SU-DHL-6 (cell line): ENCODE results near the gene RPLP2.

Source experiments
- H2AFZ ChIP-seq: fragments of 200-600 bp; sonication (generic); 2 replicates; pipeline ENCODE4 v1.6.1; 2014; ENCODE audit warnings: low read depth, mild to moderate bottlenecking, moderate library complexity, mixed read lengths, antibody characterized with exemption, low read length; ENCODE audit not compliant: severe bottlenecking
- H3F3A ChIP-seq: fragments of 200-600 bp; shearing (Covaris generic); 2 replicates; pipeline ENCODE4 v1.6.0; 2016; ENCODE audit warnings: antibody characterized with exemption, mild to moderate bottlenecking; ENCODE audit not compliant: insufficient read depth
- H3K27ac ChIP-seq: fragments of 200-600 bp; sonication (generic); 2 replicates; pipeline ENCODE4 v1.5.1; 2016; ENCODE audit warnings: low read depth, mild to moderate bottlenecking, low read length, moderate library complexity, mixed read lengths
- H3K27me3 ChIP-seq: fragments of 200-600 bp; sonication (generic), shearing (Covaris generic); 2 replicates; pipeline ENCODE4 v1.6.0; 2014; ENCODE audit warnings: mild to moderate bottlenecking, low read length
- H3K36me3 ChIP-seq: fragments of 200-600 bp; sonication (generic); 2 replicates; pipeline ENCODE4 v1.6.1; 2014; ENCODE audit warnings: mild to moderate bottlenecking, low read length, mixed read lengths
- H3K4me2 ChIP-seq: fragments of 300-600, 200-600 bp; shearing (Covaris generic), sonication (generic); 2 replicates; pipeline ENCODE4 v1.6.0; 2014; ENCODE audit warnings: low read length, low read depth, mild to moderate bottlenecking; ENCODE audit not compliant: poor library complexity, severe bottlenecking
- H3K4me3 ChIP-seq: fragments of 200-600 bp; sonication (generic); 2 replicates; pipeline ENCODE4 v1.5.1; 2014; ENCODE audit warnings: antibody characterized with exemption, low read length, mild to moderate bottlenecking, mixed read lengths; ENCODE audit not compliant: insufficient read depth, poor library complexity, severe bottlenecking
- H3K79me2 ChIP-seq: fragments of 200-600 bp; sonication (generic); 2 replicates; pipeline ENCODE4 v1.6.1; 2014; ENCODE audit warnings: mild to moderate bottlenecking, low read length, moderate library complexity; ENCODE audit not compliant: insufficient read depth
- H3K9ac ChIP-seq: fragments of 200-600 bp; sonication (generic); 2 replicates; pipeline ENCODE4 v1.7.0; 2014; ENCODE audit warnings: mild to moderate bottlenecking, low read length
- H3K9me2 ChIP-seq: fragments of 200-600 bp; sonication (generic); replicated peaks from 2 replicates; pipeline ENCODE4 v1.6.1; 2014; ENCODE audit warnings: low read length; ENCODE audit not compliant: insufficient read depth
- H3K9me3 ChIP-seq: fragments of 200-600 bp; sonication (generic); 2 replicates; pipeline ENCODE4 v1.6.1; 2014; ENCODE audit warnings: low read length, mixed read lengths; ENCODE audit not compliant: insufficient read depth
- H4K20me1 ChIP-seq: fragments of 200-600 bp; sonication (generic); 2 replicates; pipeline ENCODE4 v1.6.1; 2014; ENCODE audit warnings: low read depth, mild to moderate bottlenecking, antibody characterized with exemption, low read length, moderate library complexity, mixed read lengths
- CTCF ChIP-seq: fragments of 200-600 bp; sonication (generic); IDR thresholded peaks from one replicate; pipeline ENCODE4 v1.5.1; 2017; ENCODE audit warnings: antibody characterized with exemption, mild to moderate bottlenecking, low read length, moderate library complexity; ENCODE audit not compliant: insufficient read depth, poor library complexity, severe bottlenecking
- EZH2phosphoT487 ChIP-seq: fragments of 200-600 bp; sonication (generic), shearing (Covaris generic); conservative IDR thresholded peaks from 2 replicates; pipeline ENCODE4 v1.6.1; 2018; ENCODE audit warnings: mild to moderate bottlenecking, antibody characterized with exemption, low read length, moderate library complexity, mixed read lengths

Gene RPLP2

GRCh38 chr11:833849-834311, 24.1 kb downstream of the RPLP2 start:
- Histone ChIP-seq H3F3A (no peaks in the 10 kb centered on the region), H2AFZ (no peak overlapping the region)
- no peak for TF ChIP-seq EZH2phosphoT487
- TF ChIP-seq CTCF = no peak

DNA sequence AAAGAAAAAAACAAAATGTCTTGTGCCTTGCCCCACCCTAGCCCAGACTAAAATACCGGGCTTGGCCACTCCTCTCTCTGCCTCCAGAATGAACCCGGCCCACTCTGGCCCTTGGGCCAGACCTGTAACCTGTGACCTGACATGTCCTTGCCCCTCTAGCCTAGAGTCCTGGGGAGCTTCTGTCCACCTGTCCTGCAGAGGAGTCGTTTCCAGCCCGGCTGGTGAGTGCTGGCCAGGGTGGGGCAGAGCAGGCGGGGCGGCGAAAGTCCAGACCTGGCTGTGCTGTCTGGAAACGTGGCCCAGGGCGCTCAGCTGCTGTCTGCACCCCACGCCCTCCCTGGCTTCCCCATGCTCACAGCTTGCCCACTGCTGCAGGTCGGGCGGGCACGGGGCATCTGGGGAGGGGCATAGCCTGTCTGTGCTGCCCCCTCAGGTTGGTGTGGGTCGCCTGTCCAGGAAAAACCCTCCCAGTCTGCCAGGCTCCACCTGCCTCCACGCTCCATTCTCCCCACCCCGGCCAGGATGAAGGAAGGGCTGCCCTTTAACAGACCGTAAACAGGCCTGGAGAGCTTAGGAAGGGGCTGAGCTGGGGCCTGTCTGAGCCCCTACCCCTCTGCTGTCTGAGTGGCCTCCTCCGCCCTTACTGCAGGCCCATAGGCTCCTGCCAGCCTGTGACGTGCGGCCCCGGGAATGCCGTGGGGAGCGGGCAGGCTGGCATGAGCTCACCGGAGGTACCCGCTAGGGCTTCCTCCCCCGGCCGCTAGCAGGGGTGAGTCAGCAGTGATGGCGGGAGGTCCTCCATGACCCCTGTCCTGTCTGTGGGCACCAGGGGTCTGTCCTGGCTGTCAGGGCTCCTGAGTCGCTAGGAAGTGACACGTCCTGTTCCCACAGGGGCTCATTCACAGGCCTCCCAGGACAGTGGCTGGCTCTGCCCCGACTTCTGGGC, 24.9 kb downstream of the RPLP2 start:
- Histone ChIP-seq H3K9me3 (no peaks in the 10 kb centered on the region), H3K9ac (no peak overlapping the region), H2AFZ (no peak overlapping the region), H3F3A (no peaks in the 10 kb centered on the region), H3K36me3 (no peaks in the 10 kb centered on the region), H3K4me3 (no peak overlapping the region), H3K9me2 (no peaks in the 10 kb centered on the region), H3K79me2 (no peaks in the 10 kb centered on the region), H3K4me2 (no peak overlapping the region), H4K20me1 (no peaks in the 10 kb centered on the region), H3K27ac (no peak overlapping the region), H3K27me3 (no peaks in the 10 kb centered on the region)
- no peak for TF ChIP-seq CTCF
- TF ChIP-seq EZH2phosphoT487 = no peak; the same call in 1 of the 2 replicates

More at GRCh38 chr11:833849-834311, 24.1 kb downstream of the RPLP2 start:
- Histone ChIP-seq H4K20me1 (no peaks in the 10 kb centered on the region), H3K9ac (no peak overlapping the region), H3K27ac (no peak overlapping the region), H3K4me2 (no peak overlapping the region), H3K27me3 (no peaks in the 10 kb centered on the region), H3K9me2 (no peaks in the 10 kb centered on the region), H3K4me3 (no peak overlapping the region), H3K36me3 (no peaks in the 10 kb centered on the region), H3K9me3 (no peaks in the 10 kb centered on the region), H3K79me2 (no peaks in the 10 kb centered on the region)

DNA sequence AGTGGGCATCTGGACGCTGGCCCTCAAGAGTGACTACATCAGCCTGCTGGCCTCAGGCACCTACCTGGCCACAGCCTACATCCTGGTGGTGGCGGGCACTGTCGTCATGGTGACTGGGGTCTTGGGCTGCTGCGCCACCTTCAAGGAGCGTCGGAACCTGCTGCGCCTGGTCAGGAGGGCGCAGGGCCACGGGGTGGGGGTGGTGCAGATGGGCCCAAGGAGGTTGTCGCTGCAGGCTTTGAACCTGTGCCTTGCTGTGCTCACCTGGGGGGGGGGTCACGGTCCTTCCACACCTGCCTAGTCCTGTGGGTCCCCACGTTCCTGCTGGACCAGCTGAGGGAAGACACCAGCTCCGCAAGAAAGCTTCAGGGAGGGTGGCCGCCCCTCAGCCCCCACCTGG, 26.5 kb downstream of the RPLP2 start:
- Histone ChIP-seq H3K79me2 (peaks cover 10% of the 10 kb centered on the region), H3K9me3 (no peaks in the 10 kb centered on the region), H3F3A (no peaks in the 10 kb centered on the region), H2AFZ (no peak overlapping the region), H3K27ac (no peak overlapping the region), H3K27me3 (no peaks in the 10 kb centered on the region), H4K20me1 (peaks cover 5% of the 10 kb centered on the region; the same call in 1 of the 2 replicates), H3K9me2 (no peaks in the 10 kb centered on the region), H3K36me3 (no peaks in the 10 kb centered on the region), H3K4me2 (no peak overlapping the region), H3K4me3 (no peak overlapping the region), H3K9ac (no peak overlapping the region)
- TF ChIP-seq EZH2phosphoT487 (no peak), CTCF (no peak)
